Amniotic stem cell (primary cell): ENCODE measurements around the gene HBB.
A peak's percentile ranks its signal among the peaks of the same experiment; 100 is the strongest.

Experiments used
- DNase-seq: peaks from one replicate; lab custom pipeline; 2025; lab: John Stamatoyannopoulos, UW

Gene HBB

GRCh38 chr11:5227681-5228080, 810 bp upstream of the HBB start:
- DNase-seq, result no peak

GRCh38 chr11:5225480-5225871, 1.4 kb downstream of the HBB start:
- no peak for DNase-seq

- no peak for DNase-seq
Measured at GRCh38 chr11:5224538-5225479, 2.1 kb downstream of the HBB start.

GRCh38 chr11:5223686-5224085, 3.2 kb downstream of the HBB start:
- no peak for DNase-seq

GRCh38 chr11:5223146-5223545, 3.7 kb downstream of the HBB start:
- no peak for DNase-seq

- DNase-seq, result no peak
Measured at GRCh38 chr11:5210376-5210885, 16.4 kb downstream of the HBB start.

- DNase-seq, result peak; percentile 46
Measured at GRCh38 chr11:5204787-5205186, 22.1 kb downstream of the HBB start.

GRCh38 chr11:5203366-5203765, 23.5 kb downstream of the HBB start:
- no peak for DNase-seq

- DNase-seq, result no peak
Measured at GRCh38 chr11:5200582-5200981, 26.3 kb downstream of the HBB start, which contains the start of gene OR51V1. TSS of gene OR51V1 (minus strand) at chr11:5200682. CDS start at chr11:5200682, 0 bp downstream.

GRCh38 chr11:5198285-5198684, 28.6 kb downstream of the HBB start:
- DNase-seq, result no peak

GRCh38 chr11:5197536-5197935, 29.3 kb downstream of the HBB start:
- DNase-seq, result peak; percentile 2

GRCh38 chr11:5196731-5197130, 30.1 kb downstream of the HBB start:
- DNase-seq, result no peak

GRCh38 chr11:5196067-5196466, 30.8 kb downstream of the HBB start:
- DNase-seq, result no peak

GRCh38 chr11:5192738-5193137, 34.1 kb downstream of the HBB start:
- no peak for DNase-seq

- DNase-seq, result no peak
Measured at GRCh38 chr11:5188201-5188600, 38.7 kb downstream of the HBB start.

GRCh38 chr11:5178046-5178837, 48.6 kb downstream of the HBB start:
- no peak for DNase-seq
